ENCODE measurements around the gene KIF18B.

GRCh38 chr17:44915862-44916780 lies 31.5 kb downstream of the KIF18B start:
- TF ChIP-seq CTCF (IDR thresholded peaks at IDR 0.05) (no peak), POLR2A (IDR thresholded peaks at IDR 0.05) (no peak), POLR2AphosphoS5 (IDR thresholded peaks at IDR 0.05) (no peak)
